Keratinocyte (primary cell): Measurements from ENCODE around the gene HIRA. TPM values are rescaled to one million over a fixed set of nuclear protein-coding genes. Genes with fewer than 3 reads are reported as not detected.

Source experiments
- DNase-seq: peaks from one replicate; pipeline ENCODE4 v3.0.0-alpha.2; 2011; ENCODE audit warnings: low read depth, missing footprints, low spot score
- FAIRE-seq: peaks from 2 replicates; lab custom pipeline; 2011; peaks lifted over from hg19 to GRCh38; lab: Jason Lieb, UNC
- H2AFZ ChIP-seq: 2 replicates; pipeline ENCODE4 v1.6.0; 2012; ENCODE audit warnings: low read length, control low read depth, inconsistent platforms; ENCODE audit not compliant: control insufficient read depth
- H3K27ac ChIP-seq: 2 replicates; pipeline ENCODE4 v1.5.1; 2011; ENCODE audit warnings: low read length; ENCODE audit not compliant: control insufficient read depth, insufficient read depth
- H3K27me3 ChIP-seq: 3 replicates; pipeline ENCODE4 v1.6.0; 2011; ENCODE audit warnings: low read length; ENCODE audit not compliant: control insufficient read depth, insufficient read depth; ENCODE audit errors: extremely low read depth
- H3K36me3 ChIP-seq, 2 experiments: 2 replicates in 1 of 2; 3 replicates in 1 of 2; pipeline ENCODE4 v1.5.1; 2011; ENCODE audit warnings: low read length in 2 of 2, mild to moderate bottlenecking in 1 of 2; ENCODE audit not compliant: control insufficient read depth in 2 of 2, insufficient read depth in 2 of 2; ENCODE audit errors: extremely low read depth in 1 of 2
- H3K4me1 ChIP-seq: 3 replicates; pipeline ENCODE4 v1.5.1; 2011; ENCODE audit warnings: low read length; ENCODE audit not compliant: control insufficient read depth, insufficient read depth; ENCODE audit errors: extremely low read depth
- H3K4me2 ChIP-seq: 3 replicates; pipeline ENCODE4 v1.6.0; 2011; ENCODE audit warnings: low read depth, low read length; ENCODE audit not compliant: control insufficient read depth, insufficient read depth; ENCODE audit errors: extremely low read depth
- H3K4me3 ChIP-seq, 3 experiments: fragments of 200-600 bp in 1 of 3; sonication (generic) in 1 of 3; 2 replicates in 2 of 3; 3 replicates in 1 of 3; pipeline ENCODE4 v1.5.1; 2011 to 2016; ENCODE audit warnings: low read length in 3 of 3, mild to moderate bottlenecking in 3 of 3, control low read depth in 2 of 3, inconsistent platforms in 1 of 3, low read depth in 1 of 3, mixed read lengths in 1 of 3, mixed run types in 1 of 3, moderate library complexity in 1 of 3; ENCODE audit not compliant: control insufficient read depth in 2 of 3, insufficient read depth in 2 of 3; ENCODE audit errors: extremely low read depth in 1 of 3
- H3K79me2 ChIP-seq: 2 replicates; pipeline ENCODE4 v1.6.0; 2012; ENCODE audit warnings: low read length; ENCODE audit not compliant: control insufficient read depth, insufficient read depth
- H3K9ac ChIP-seq: 3 replicates; pipeline ENCODE4 v1.6.0; 2011; ENCODE audit warnings: low read length; ENCODE audit not compliant: control insufficient read depth, insufficient read depth; ENCODE audit errors: extremely low read depth
- H3K9me1 ChIP-seq: 3 replicates; pipeline ENCODE4 v1.6.0; 2011; ENCODE audit warnings: low read length; ENCODE audit not compliant: control insufficient read depth, insufficient read depth; ENCODE audit errors: extremely low read depth
- H3K9me3 ChIP-seq: 2 replicates; pipeline ENCODE4 v1.5.1; 2012; ENCODE audit warnings: low read depth, low read length; ENCODE audit not compliant: control insufficient read depth
- H4K20me1 ChIP-seq: 3 replicates; pipeline ENCODE4 v1.6.0; 2011; ENCODE audit warnings: low read length; ENCODE audit not compliant: control insufficient read depth, insufficient read depth; ENCODE audit errors: extremely low read depth
- EZH2 ChIP-seq: IDR thresholded peaks from one replicate; pipeline ENCODE4 v1.6.1; 2012; ENCODE audit warnings: inconsistent platforms, mild to moderate bottlenecking, low read length, moderate library complexity
- dilution Hi-C: fragments of 300-500 bp; cut with MboI; formaldehyde crosslinking; loops from one replicate; pipeline ENCODE4 v1.7.0; 2020; ENCODE audit warnings: low sequenced_read_pairs; ENCODE audit not compliant: extremely low pct_ligation_motif_present
- polyA plus RNA-seq, 5 experiments: library from polyadenylated mRNA; depleted of rRNA in 3 of 5; stranded (reverse) in 3 of 5; stranded (forward) in 1 of 5; unstranded in 1 of 5; fragments of >200 nt; gene quantifications; 1 replicate in 1 of 5; 2 replicates in 3 of 5; 3 replicates in 1 of 5; pipeline versions ENCODE4 v1.2.1 to v1.2.3, GENCODE V29; 2011 to 2012; ENCODE audit warnings: missing spikeins in 2 of 5, low read depth in 1 of 5, low replicate concordance in 1 of 5
- TF ChIP-seq, protein P1 (sequence below), 3 experiments: IDR thresholded peaks in 1 of 3; conservative IDR thresholded peaks in 1 of 3; optimal IDR thresholded peaks in 1 of 3; 2 replicates in 2 of 3; 3 replicates in 1 of 3; pipeline versions ENCODE3 to v1.5.1; 2011; ENCODE audit warnings: low read length in 3 of 3, mild to moderate bottlenecking in 3 of 3, moderate library complexity in 2 of 3, control low read depth in 1 of 3, inconsistent platforms in 1 of 3; ENCODE audit not compliant: insufficient read depth in 2 of 3; ENCODE audit errors: extremely low read depth in 1 of 3

Gene HIRA
- polyA plus RNA-seq, 1 donor (not counting 4 experiments of a cell fraction or from before 2014, with no cell fraction given), result 16.7 TPM

DNA sequence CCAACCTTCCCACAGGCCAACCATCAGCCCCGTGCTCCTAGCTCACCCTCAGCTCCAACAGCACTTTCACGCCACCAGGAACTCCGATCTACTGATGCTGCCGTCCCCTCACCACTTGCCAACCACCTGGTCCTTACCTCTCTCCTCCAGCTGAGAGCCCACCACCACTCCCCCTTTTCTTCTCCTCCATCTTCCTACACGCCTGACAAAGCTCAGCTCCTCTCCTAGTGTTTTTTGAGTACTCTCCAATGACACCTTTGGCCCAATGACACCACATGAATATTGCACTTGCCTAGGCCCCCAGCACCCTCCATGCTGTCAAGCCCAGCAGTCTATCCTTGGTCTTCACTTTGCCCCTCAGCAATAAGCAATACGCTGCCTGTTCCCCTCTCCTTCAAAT is 30.7 kb downstream of the HIRA start:
- no peaks in the 10 kb centered on the region for H3K79me2 ChIP-seq
- peaks cover 34 to 39% of the 10 kb centered on the region in 2 experiments for H3K36me3 ChIP-seq
- H3K9me1 ChIP-seq, result no peaks in the 10 kb centered on the region
- no peak overlapping the region for H3K9ac ChIP-seq
- TF ChIP-seq, protein P1, sequence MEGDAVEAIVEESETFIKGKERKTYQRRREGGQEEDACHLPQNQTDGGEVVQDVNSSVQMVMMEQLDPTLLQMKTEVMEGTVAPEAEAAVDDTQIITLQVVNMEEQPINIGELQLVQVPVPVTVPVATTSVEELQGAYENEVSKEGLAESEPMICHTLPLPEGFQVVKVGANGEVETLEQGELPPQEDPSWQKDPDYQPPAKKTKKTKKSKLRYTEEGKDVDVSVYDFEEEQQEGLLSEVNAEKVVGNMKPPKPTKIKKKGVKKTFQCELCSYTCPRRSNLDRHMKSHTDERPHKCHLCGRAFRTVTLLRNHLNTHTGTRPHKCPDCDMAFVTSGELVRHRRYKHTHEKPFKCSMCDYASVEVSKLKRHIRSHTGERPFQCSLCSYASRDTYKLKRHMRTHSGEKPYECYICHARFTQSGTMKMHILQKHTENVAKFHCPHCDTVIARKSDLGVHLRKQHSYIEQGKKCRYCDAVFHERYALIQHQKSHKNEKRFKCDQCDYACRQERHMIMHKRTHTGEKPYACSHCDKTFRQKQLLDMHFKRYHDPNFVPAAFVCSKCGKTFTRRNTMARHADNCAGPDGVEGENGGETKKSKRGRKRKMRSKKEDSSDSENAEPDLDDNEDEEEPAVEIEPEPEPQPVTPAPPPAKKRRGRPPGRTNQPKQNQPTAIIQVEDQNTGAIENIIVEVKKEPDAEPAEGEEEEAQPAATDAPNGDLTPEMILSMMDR (optimal IDR thresholded peaks at IDR 0.05 in 1 of 3, IDR thresholded peaks at IDR 0.05 in 1 of 3, conservative IDR thresholded peaks at IDR 0.05 in 1 of 3; ENCODE audit: extremely low read depth in 1 of 3, insufficient read depth in 2 of 3, low read length in 3 of 3), result no peak
- no peak for TF ChIP-seq EZH2
- H3K9me3 ChIP-seq, result no peaks in the 10 kb centered on the region
- no peak overlapping the region for H3K4me2 ChIP-seq
- H3K27ac ChIP-seq, result no peak overlapping the region
- no peak overlapping the region for H2AFZ ChIP-seq
- H4K20me1 ChIP-seq, result no peaks in the 10 kb centered on the region
- H3K4me3 ChIP-seq, result no peak overlapping the region
- FAIRE-seq, result no peak
- no peak for DNase-seq
- dilution Hi-C loops, result no loop called here
- H3K4me1 ChIP-seq, result no peaks in the 10 kb centered on the region
- H3K27me3 ChIP-seq, result no peaks in the 10 kb centered on the region

DNA sequence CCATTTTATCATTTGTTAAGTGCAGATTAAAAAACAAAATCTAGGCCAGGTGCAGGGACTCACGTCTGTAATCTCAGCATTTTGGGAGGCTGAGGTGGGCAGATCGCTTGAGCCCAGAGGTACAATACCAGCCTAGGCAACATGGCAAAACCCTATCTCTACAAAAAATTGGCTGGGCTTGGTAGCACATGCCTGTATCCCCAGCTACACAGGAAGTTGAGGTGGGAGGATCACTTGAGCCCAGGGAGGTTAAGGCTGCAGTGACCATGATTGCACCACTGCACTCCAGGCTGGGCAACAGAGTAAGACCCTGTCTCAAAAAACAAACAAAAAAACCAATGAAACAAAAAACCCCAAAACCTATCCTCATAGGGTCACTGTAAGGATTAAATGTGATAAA is 32.9 kb downstream of the HIRA start:
- H3K36me3 ChIP-seq, result peaks cover 38 to 44% of the 10 kb centered on the region in 2 experiments

More for the DNA sequence above, 32.9 kb downstream of the HIRA start:
- FAIRE-seq, result no peak
- TF ChIP-seq EZH2, result no peak
- TF ChIP-seq, protein P1 (optimal IDR thresholded peaks at IDR 0.05 in 1 of 3, IDR thresholded peaks at IDR 0.05 in 1 of 3, conservative IDR thresholded peaks at IDR 0.05 in 1 of 3; ENCODE audit: extremely low read depth in 1 of 3, insufficient read depth in 2 of 3, low read length in 3 of 3), result no peak
- Histone ChIP-seq H3K9me1 (no peaks in the 10 kb centered on the region), H4K20me1 (no peaks in the 10 kb centered on the region), H2AFZ (no peak overlapping the region), H3K9me3 (no peaks in the 10 kb centered on the region), H3K4me1 (no peaks in the 10 kb centered on the region), H3K9ac (no peak overlapping the region), H3K4me2 (no peak overlapping the region), H3K27me3 (no peaks in the 10 kb centered on the region), H3K27ac (no peak overlapping the region), H3K79me2 (no peaks in the 10 kb centered on the region), H3K4me3 (no peak overlapping the region)
- no peak for DNase-seq
- dilution Hi-C loops, result no loop called here
